ENCODE results near the gene NDUFAF2. TPM values are rescaled to one million over a fixed set of nuclear protein-coding genes. Genes with fewer than 3 reads are reported as not detected.

NDUFAF2 gene
- total and polyA plus RNA-seq, 2 of the 8 experiments (the other 6 are each of a cell fraction or from before 2014, with no cell fraction given) = 10.7 to 46.5 TPM

- no peak for TF ChIP-seq USF2 (IDR thresholded peaks at IDR 0.05; ENCODE audit: low read length)
- no peak for TF ChIP-seq TCF12 (IDR thresholded peaks at IDR 0.05; ENCODE audit: low read depth, low read length)
- no peak for TF ChIP-seq CBX5 (IDR thresholded peaks at IDR 0.05; ENCODE audit: low read depth, low read length)
- no peak for TF ChIP-seq POLR2A (IDR thresholded peaks at IDR 0.05; ENCODE audit: control extremely low read depth in 1 of 2, low read depth in 2 of 2, low read length in 2 of 2)
- no peak for TF ChIP-seq BACH1 (IDR thresholded peaks at IDR 0.05; ENCODE audit: low read length)
- TF ChIP-seq TEAD4 (IDR thresholded peaks at IDR 0.05; ENCODE audit: low read depth, low read length) = no peak
Observed at GRCh38 chr5:61119066-61119465, 174.1 kb downstream of the NDUFAF2 start (continued).
